Left ventricle myocardium superior (tissue), 1 donor: ENCODE data around the gene AAMDC. TPM values are rescaled to one million over a fixed set of nuclear protein-coding genes. Genes with fewer than 3 reads are reported as not detected.
"Not testable (repeated sequence)": the region's sequence is repeated elsewhere in the genome, so short reads cannot be mapped to it uniquely, and the experiment has no call there.

ENCODE experiments used
- ATAC-seq: fragments of 200-7000 bp; cut with Tn5 transposase; one replicate; pipeline ENCODE4 v1.9.1; 2020; ENCODE audit warnings: mild to moderate bottlenecking, moderate library complexity
- DNase-seq: peaks from one replicate; pipeline ENCODE4 v3.0.0-alpha.2; 2020
- intact Hi-C: fragments of 100-400 bp; cut with micrococcal nuclease; formaldehyde crosslinking; loops from one replicate; pipeline ENCODE4 v1.11.0; 2022
- total RNA-seq: library from RNA; stranded (reverse); fragmentation: NEBNext Ultra II Directional; extraction: Animal tissue kit (Norgen Biotek cat#: 25700); gene quantifications from one replicate; pipeline ENCODE4 v1.2.1, GENCODE V29; 2021
- donor health status: DM: no; HTN: yes; CAD: no; lungs with severe emphysema.

Gene AAMDC
- total RNA-seq, 1 donor from 2014 or later: 117 TPM

- DNase-seq, intact Hi-C loops: not testable (repeated sequence)
- ATAC-seq: peak; percentile 75
Observed at GRCh38 chr11:77878247-77878646, 57.3 kb downstream of the AAMDC start.

DNA sequence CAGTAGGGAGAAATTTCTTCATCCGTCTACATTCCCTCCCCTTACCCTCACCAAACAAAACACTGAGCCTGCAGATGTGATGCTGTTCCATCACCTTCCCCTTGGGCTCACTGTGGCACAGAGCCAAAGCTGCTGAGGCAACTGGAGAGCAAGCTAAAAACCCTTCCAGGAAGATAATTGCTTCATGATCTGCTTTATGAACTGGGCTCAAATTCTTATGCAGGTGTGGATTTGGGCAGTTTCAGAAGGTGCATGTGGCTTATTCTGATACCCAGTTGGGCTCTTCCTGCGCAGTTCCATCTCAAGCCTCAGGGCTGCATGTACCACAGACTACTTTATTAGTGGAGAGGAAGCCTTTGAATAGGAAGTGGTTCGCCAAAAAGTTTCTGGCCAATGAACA, 58.3 kb downstream of the AAMDC start:
- peak; percentile 79 for DNase-seq
- ATAC-seq: peak; percentile 85

GRCh38 chr11:77882396-77882795, 61.5 kb downstream of the AAMDC start:
- ATAC-seq: no peak
- intact Hi-C loops: no loop called here
- DNase-seq: no peak

More for the DNA sequence above, 58.3 kb downstream of the AAMDC start:
- intact Hi-C loops: no loop called here

DNA sequence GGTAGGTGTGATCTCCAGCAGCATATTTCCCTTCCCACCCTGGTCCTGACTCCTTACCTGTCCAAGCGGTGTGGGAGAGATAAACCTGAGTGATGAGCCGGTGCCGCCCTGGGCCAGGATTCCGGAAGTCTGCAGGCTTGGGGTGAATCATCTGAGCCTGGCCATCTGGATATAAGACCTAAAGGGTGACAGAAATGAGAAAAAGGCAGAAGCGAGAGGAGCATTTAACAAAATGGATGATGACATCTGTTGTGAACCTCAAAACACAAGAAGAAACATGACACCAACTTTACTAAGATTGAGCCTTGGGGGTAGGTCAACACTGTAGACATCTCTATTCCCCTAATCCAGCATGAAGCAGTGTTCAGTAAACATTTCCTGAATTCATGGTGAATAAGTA, 62.8 kb downstream of the AAMDC start:
- intact Hi-C loops: no loop called here
- DNase-seq (no peak), ATAC-seq (no peak)

DNA sequence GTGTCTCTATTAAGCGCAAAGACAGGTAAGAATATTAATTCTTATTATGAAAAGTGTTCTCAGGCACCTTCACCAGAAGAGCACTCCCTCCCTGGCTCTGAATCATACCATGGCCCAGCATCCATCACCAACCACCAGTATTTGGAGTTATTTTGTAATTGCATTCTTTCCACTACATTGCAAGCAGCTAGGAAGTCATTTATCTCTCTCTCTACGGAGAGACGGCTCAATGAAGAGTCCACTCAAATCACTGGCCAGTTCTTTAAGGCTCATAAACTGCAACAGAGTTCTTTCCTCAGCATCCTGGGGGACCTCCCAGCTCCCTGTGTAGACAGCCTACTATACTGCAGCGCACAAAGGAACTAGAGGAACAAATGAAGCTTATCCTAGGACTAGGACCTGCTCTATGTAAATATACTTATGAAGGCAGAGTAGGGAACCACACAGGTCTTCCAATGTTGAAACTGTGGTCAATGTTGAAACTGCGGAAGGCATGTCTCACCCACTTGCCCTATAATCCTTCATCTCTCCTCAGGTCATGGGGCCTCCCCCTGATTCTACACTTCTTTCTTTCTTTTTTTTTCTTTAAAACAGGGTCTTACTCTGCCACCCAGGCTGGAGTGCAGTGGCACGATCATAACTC, 63.4 kb downstream of the AAMDC start:
- ATAC-seq: no peak
- intact Hi-C loops: no loop called here
- no peak for DNase-seq

DNA sequence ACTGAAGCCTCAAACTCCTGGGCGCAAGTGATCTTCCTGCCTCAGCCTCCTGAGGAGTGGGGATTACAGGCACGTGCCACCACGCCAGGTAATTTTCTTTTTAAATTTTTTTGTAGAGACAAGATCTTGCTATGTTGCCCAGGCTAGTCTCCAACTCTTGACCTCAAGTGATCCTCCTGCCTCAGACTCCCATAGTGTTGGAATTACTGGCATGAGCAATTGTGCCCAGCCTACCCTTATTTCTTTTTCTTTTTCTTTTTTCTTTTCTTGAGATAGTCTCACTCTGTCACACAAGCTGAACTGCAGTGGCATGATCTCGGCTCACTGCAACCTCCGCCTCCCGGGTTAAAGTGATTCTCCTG, 63.9 kb downstream of the AAMDC start:
- no peak for DNase-seq
- ATAC-seq: no peak
- intact Hi-C loops: no loop called here

DNA sequence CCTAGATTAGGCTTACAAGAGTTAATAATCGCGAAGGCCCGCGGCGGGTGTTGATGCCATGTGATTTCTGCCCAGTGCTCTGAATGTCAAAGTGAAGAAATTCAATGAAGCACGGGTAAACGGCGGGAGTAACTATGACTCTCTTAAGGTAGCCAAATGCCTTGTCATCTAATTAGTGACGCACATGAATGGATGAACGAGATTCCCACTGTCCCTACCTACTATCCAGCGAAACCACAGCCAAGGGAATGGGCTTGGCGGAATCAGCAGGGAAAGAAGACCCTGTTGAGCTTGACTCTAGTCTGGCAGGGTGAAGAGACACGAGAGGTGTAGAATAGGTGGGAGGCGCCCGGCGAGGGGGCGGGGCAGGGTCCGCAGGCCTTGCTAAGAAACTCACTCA, 65.5 kb downstream of the AAMDC start:
- intact Hi-C loops: no loop called here
- DNase-seq (no peak), ATAC-seq (no peak)

GRCh38 chr11:77889045-77889444, 68.1 kb downstream of the AAMDC start:
- DNase-seq, intact Hi-C loops, ATAC-seq: not testable (repeated sequence)

GRCh38 chr11:77890100-77890614, 69.2 kb downstream of the AAMDC start:
- DNase-seq, ATAC-seq, intact Hi-C loops: not testable (repeated sequence)

- DNase-seq, ATAC-seq, intact Hi-C loops: not testable (repeated sequence)
Observed at GRCh38 chr11:77890619-77891056, 69.7 kb downstream of the AAMDC start.

DNA sequence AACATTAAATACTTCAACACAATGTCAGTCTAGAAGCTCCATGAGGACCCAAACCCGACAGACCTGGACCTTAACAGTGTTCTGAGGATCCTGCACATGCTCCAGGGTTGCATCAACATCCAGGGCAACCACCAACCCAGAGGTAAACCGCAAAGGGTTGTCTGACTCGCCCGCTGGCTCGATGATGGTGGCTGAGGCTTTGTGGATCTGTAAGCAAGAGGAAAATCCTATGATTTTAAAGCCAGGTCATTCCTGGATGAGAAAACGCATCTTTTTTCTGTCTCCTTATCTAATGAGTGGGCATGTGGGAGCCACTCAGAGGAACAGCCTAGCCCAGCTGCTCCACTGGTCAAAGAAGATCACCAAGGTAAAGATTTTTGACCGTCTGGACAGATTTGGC, 70.3 kb downstream of the AAMDC start:
- DNase-seq: not testable (repeated sequence)

GRCh38 chr11:77891703-77892102, 70.8 kb downstream of the AAMDC start:
- intact Hi-C loops, DNase-seq, ATAC-seq: not testable (repeated sequence)

More for the DNA sequence above, 70.3 kb downstream of the AAMDC start:
- intact Hi-C loops, ATAC-seq: not testable (repeated sequence)

DNA sequence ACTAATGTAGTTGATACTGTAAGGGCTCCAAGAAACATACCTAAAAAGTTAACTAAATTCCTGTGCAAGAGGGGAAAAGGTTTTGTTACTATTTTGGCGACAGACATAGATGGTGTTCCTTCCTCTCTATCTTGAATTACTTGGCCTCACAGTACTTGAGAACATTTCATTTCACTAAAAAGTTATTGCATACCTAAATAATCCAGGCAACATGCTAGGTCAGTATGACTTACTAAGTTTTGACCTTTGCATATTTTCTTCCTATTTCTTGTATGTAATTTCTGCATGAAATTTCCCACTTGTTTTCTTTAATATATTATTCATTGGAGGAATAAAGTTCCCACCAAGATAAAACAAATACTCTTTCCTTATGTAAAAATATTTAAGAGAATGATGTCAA, 74.0 kb downstream of the AAMDC start:
- ATAC-seq, intact Hi-C loops, DNase-seq: not testable (repeated sequence)

- intact Hi-C loops: no loop called here
- ATAC-seq (no peak), DNase-seq (no peak)
Observed at GRCh38 chr11:77908835-77909234, 87.9 kb downstream of the AAMDC start.

DNA sequence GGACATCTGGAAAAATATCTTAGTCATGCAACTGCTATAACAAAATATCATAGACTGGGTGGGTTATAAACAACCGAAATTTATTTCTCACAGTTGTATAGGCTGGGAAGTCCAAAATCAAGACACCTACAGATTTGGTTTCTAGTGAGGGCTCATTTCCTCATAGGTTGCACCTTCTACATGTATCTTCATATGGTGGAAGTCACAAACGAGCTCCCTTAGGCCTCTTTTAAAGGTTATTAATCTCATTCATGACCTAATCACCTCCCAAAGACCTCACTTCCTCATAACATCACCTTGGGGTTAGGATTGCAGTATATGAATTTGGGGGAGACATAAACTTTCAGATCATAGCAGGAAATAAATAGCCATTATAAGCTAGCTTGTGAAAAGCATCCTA, 88.3 kb downstream of the AAMDC start:
- no peak for ATAC-seq
- intact Hi-C loops: no loop called here
- no peak for DNase-seq

DNA sequence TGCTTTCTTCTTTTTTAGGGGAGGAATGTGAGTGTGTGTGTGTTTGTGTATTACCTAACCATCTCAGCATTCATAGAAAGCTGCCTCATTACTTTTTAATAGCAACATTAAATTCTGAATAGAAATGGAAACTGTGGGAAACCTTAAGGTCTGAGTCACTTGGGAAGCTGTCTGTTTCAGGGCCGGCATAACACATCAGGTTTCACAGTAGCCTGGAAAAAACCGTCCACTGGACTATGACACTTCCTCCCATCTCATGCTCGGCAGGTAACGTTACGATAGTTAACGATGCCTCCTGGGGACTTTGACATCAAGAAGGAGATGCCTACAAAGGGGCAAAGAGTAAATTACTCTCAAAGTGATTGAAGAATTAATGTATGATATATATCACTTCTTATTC, 89.9 kb downstream of the AAMDC start:
- ATAC-seq, intact Hi-C loops, DNase-seq: not testable (repeated sequence)

GRCh38 chr11:77913608-77914306, 92.8 kb downstream of the AAMDC start:
- intact Hi-C loops, ATAC-seq: not testable (repeated sequence)

GRCh38 chr11:77914307-77914791, 93.4 kb downstream of the AAMDC start:
- DNase-seq, intact Hi-C loops: not testable (repeated sequence)
- ATAC-seq: peak; percentile 54

More at GRCh38 chr11:77913608-77914306, 92.8 kb downstream of the AAMDC start:
- not testable (repeated sequence) for DNase-seq

DNA sequence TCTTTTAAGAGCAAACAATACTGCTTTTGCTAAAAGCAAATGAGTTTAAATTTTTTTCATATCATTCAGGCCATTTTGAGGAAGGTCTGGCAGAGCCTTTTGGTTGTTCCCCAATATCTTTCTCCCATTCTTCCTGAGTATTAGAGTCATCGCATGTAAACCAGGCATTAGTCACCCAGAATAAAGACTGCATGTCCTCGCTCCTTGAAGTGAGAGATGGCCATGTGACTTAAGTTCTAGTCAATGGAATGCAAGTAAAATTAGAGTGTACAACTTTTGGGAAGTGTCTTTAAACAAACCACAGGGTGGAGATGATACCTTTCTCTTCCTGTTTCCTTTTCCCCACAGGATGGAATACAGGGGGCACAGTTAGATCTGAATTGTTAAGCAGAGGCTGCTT, 96.8 kb downstream of the AAMDC start:
- ATAC-seq, DNase-seq, intact Hi-C loops: not testable (repeated sequence)
